CD8-positive, alpha-beta memory T cell (primary cell): ENCODE data around the gene GRB14. TPM values are rescaled to one million over a fixed set of nuclear protein-coding genes. Genes with fewer than 3 reads are reported as not detected.
A peak's percentile ranks its signal among the peaks of the same experiment; 100 is the strongest.
"Not testable (repeated sequence)": the region's sequence is repeated elsewhere in the genome, so short reads cannot be mapped to it uniquely, and the experiment has no call there.

Experiments used
- CTCF ChIA-PET: fragments of 350-600 bp; sonication (Branson Sonifier 250); formaldehyde crosslinking; loops from one replicate; lab custom pipeline; 2021; ENCODE audit warnings: antibody characterized with exemption; lab: Charles Lee
- POLR2A ChIA-PET: fragments of 350-600 bp; sonication (Branson Sonifier 250); formaldehyde crosslinking; loops from one replicate; lab custom pipeline; 2021; ENCODE audit warnings: antibody characterized with exemption; lab: Charles Lee
- DNase-seq, 5 donors: peaks; one replicate each; pipeline versions ENCODE4 v3.0.0 to v3.0.0-alpha.2; 2020 to 2022; ENCODE audit warnings: mixed read lengths in 1 of 5
- H3K27ac ChIP-seq: one replicate; pipeline ENCODE4 v1.7.0; 2013; ENCODE audit warnings: low read depth, mild to moderate bottlenecking, low read length, moderate library complexity
- H3K27me3 ChIP-seq: 2 replicates; pipeline ENCODE4 v1.7.0; 2013; ENCODE audit warnings: low read length, mild to moderate bottlenecking; ENCODE audit not compliant: insufficient read depth, poor library complexity, severe bottlenecking
- H3K36me3 ChIP-seq: 2 replicates; pipeline ENCODE4 v1.7.0; 2013; ENCODE audit warnings: mild to moderate bottlenecking, low read length, moderate library complexity; ENCODE audit not compliant: insufficient read depth
- H3K4me1 ChIP-seq: 2 replicates; pipeline ENCODE4 v1.7.0; 2013; ENCODE audit warnings: mild to moderate bottlenecking, low read length, moderate library complexity; ENCODE audit not compliant: insufficient read depth
- H3K4me3 ChIP-seq: 2 replicates; pipeline ENCODE4 v1.7.0; 2013; ENCODE audit warnings: mild to moderate bottlenecking, low read length
- H3K9me3 ChIP-seq: 2 replicates; pipeline ENCODE4 v1.7.0; 2013; ENCODE audit warnings: mild to moderate bottlenecking, low read length
- H3K27ac Mint-ChIP-seq, 8 donors: one replicate each; pipeline ENCODE4 v1.8.0; 2020 to 2021; ENCODE audit warnings: mixed read lengths in 8 of 8, mild to moderate bottlenecking in 6 of 8, inconsistent platforms in 3 of 8, moderate library complexity in 3 of 8
- H3K27me3 Mint-ChIP-seq, 2 donors: one replicate each; pipeline ENCODE4 v1.8.0; 2020 to 2021; ENCODE audit warnings: mixed read lengths in 2 of 2, mild to moderate bottlenecking in 1 of 2, moderate library complexity in 1 of 2
- H3K36me3 Mint-ChIP-seq, 3 donors: one replicate each; pipeline ENCODE4 v1.8.0; 2020 to 2021; ENCODE audit warnings: mixed read lengths in 3 of 3, inconsistent platforms in 1 of 3, mild to moderate bottlenecking in 1 of 3
- H3K4me1 Mint-ChIP-seq, 3 donors: one replicate each; pipeline ENCODE4 v1.8.0; 2020 to 2021; ENCODE audit warnings: mixed read lengths in 3 of 3, inconsistent platforms in 1 of 3, mild to moderate bottlenecking in 1 of 3
- H3K4me3 Mint-ChIP-seq, 7 donors: one replicate each; pipeline ENCODE4 v1.8.0; 2020 to 2021; ENCODE audit warnings: mixed read lengths in 7 of 7, mild to moderate bottlenecking in 6 of 7, moderate library complexity in 4 of 7, inconsistent platforms in 2 of 7
- H3K9me3 Mint-ChIP-seq, 5 donors: one replicate each; pipeline ENCODE4 v1.8.0; 2020 to 2022; ENCODE audit warnings: mixed read lengths in 5 of 5, mild to moderate bottlenecking in 3 of 5, moderate library complexity in 2 of 5, inconsistent platforms in 1 of 5
- polyA plus RNA-seq: library from polyadenylated mRNA; unstranded; fragments of 300-500 nt; fragmentation: Illumina TruSeq; gene quantifications from one replicate; pipeline ENCODE4 v1.2.3, GENCODE V29; 2021
- total RNA-seq, 2 experiments: library from RNA; stranded (reverse); gene quantifications; one replicate each; pipeline ENCODE4 v1.2.3, GENCODE V29; 2021

The GRB14 gene
- total and polyA plus RNA-seq, 3 experiments from 2014 or later, result not detected

DNA sequence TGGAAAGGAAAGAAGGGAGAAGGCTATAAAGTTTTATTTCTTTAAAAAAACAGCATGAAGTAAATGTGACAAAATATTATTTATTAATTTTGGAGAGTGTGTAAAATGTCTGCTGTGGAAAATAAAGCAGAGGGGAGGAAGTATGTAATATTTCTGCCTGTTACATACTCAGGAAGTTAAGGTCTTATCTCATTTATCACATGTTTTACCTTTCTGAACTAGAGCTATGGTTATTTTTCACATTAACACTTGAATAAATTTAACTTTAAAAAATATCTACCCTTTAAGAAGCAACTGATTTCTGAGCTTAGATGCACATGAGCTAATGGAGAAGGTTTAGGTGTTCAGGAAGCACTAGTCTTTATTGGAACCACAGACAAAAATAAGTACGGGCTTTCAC is 148.3 kb downstream of the GRB14 start:
- DNase-seq, result no peak
- no peaks in the 10 kb centered on the region for H3K4me1 ChIP-seq
- ChIA-PET POLR2A (no interaction called here), CTCF (no interaction called here)
- no peaks in the 10 kb centered on the region for H3K27me3 ChIP-seq
- Mint-ChIP-seq H3K9me3 (peaks cover 2 to 14% (median 5%) of the 10 kb centered on the region in 5 donors), H3K36me3 (no peaks in the 10 kb centered on the region), H3K27ac (no peak overlapping the region), H3K4me1 (no peaks in the 10 kb centered on the region), H3K4me3 (no peak overlapping the region), H3K27me3 (no peaks in the 10 kb centered on the region)
- H3K27ac ChIP-seq, result no peak overlapping the region
- H3K4me3 ChIP-seq, result no peak overlapping the region
- no peaks in the 10 kb centered on the region for H3K9me3 ChIP-seq
- no peaks in the 10 kb centered on the region for H3K36me3 ChIP-seq

GRCh38 chr2:164465047-164465446 is 156.2 kb downstream of the GRB14 start:
- H3K4me1 ChIP-seq, H3K4me3 ChIP-seq, CTCF ChIA-PET, H3K27me3 Mint-ChIP-seq, H3K36me3 ChIP-seq, H3K27ac Mint-ChIP-seq, H3K4me3 Mint-ChIP-seq, H3K27me3 ChIP-seq, DNase-seq, H3K4me1 Mint-ChIP-seq, H3K9me3 ChIP-seq, H3K27ac ChIP-seq, H3K9me3 Mint-ChIP-seq, H3K36me3 Mint-ChIP-seq, POLR2A ChIA-PET: not testable (repeated sequence)

GRCh38 chr2:164464376-164464775 is 156.9 kb downstream of the GRB14 start:
- Histone ChIP-seq H3K4me3 (no peak overlapping the region), H3K36me3 (no peaks in the 10 kb centered on the region), H3K27ac (no peak overlapping the region), H3K27me3 (no peaks in the 10 kb centered on the region), H3K4me1 (no peaks in the 10 kb centered on the region), H3K9me3 (no peaks in the 10 kb centered on the region)
- Mint-ChIP-seq H3K27me3 (peaks cover 0 to 2% of the 10 kb centered on the region in 2 donors), H3K36me3 (no peaks in the 10 kb centered on the region), H3K4me1 (no peaks in the 10 kb centered on the region), H3K27ac (no peak overlapping the region), H3K9me3 (peaks cover 2 to 8% (median 4%) of the 10 kb centered on the region in 5 donors), H3K4me3 (no peak overlapping the region)
- ChIA-PET POLR2A (no interaction called here), CTCF (no interaction called here)
- no peak for DNase-seq

- Histone ChIP-seq H3K36me3 (no peaks in the 10 kb centered on the region), H3K9me3 (no peaks in the 10 kb centered on the region), H3K27me3 (no peaks in the 10 kb centered on the region), H3K4me3 (no peak overlapping the region), H3K4me1 (no peaks in the 10 kb centered on the region), H3K27ac (no peak overlapping the region)
- Mint-ChIP-seq H3K4me3 (no peak overlapping the region), H3K27me3 (peaks cover 0 to 2% of the 10 kb centered on the region in 2 donors), H3K27ac (no peak overlapping the region), H3K4me1 (no peaks in the 10 kb centered on the region), H3K9me3 (peaks cover 0 to 18% (median 8%) of the 10 kb centered on the region in 5 donors), H3K36me3 (no peaks in the 10 kb centered on the region)
- DNase-seq, result no peak
- CTCF ChIA-PET, result no interaction called here
- POLR2A ChIA-PET, result no interaction called here
These were observed 162.5 kb downstream of the GRB14 start for GRCh38 chr2:164458792-164459191.

- Mint-ChIP-seq H3K36me3 (no peaks in the 10 kb centered on the region), H3K9me3 (peaks cover 0 to 23% (median 8%) of the 10 kb centered on the region in 5 donors), H3K27ac (no peak overlapping the region), H3K4me1 (no peaks in the 10 kb centered on the region), H3K27me3 (peaks cover 0 to 1% of the 10 kb centered on the region in 2 donors), H3K4me3 (no peak overlapping the region)
- DNase-seq, result no peak
- H3K36me3 ChIP-seq, result no peaks in the 10 kb centered on the region
- H3K4me3 ChIP-seq, result no peak overlapping the region
- H3K9me3 ChIP-seq, result no peaks in the 10 kb centered on the region
- no peaks in the 10 kb centered on the region for H3K27me3 ChIP-seq
- POLR2A ChIA-PET, result no interaction called here
- no peaks in the 10 kb centered on the region for H3K4me1 ChIP-seq
- CTCF ChIA-PET, result no interaction called here
- H3K27ac ChIP-seq, result no peak overlapping the region
These were observed 164.0 kb downstream of the GRB14 start for GRCh38 chr2:164457271-164457670.

DNA sequence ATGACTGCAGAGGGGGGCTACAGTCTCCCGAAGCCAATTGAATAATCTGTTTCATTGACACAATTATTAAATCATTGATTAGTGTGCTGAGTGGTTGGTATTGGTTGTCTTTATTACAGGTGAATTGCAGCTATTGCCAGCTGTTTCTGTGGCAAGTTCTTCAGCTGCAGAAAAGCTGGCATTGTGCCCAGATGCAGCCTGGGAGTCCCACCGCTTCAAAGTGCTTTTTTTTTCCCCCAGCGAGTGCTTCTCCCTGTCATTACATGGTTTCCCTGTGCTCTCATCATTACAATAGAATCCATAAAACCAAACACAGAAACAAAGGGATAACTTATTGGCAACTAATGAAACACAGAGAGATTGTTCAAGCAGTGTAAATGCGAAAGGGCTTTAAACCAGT is 164.7 kb downstream of the GRB14 start:
- POLR2A ChIA-PET, result no interaction called here

GRCh38 chr2:164453656-164454305 is 167.5 kb downstream of the GRB14 start:
- Histone ChIP-seq H3K27ac (no peak overlapping the region), H3K9me3 (no peaks in the 10 kb centered on the region), H3K27me3 (no peaks in the 10 kb centered on the region), H3K4me1 (no peaks in the 10 kb centered on the region), H3K36me3 (no peaks in the 10 kb centered on the region), H3K4me3 (no peak overlapping the region)
- H3K27me3 Mint-ChIP-seq, result no peaks in the 10 kb centered on the region
- H3K27ac Mint-ChIP-seq, result no peak overlapping the region
- H3K4me3 Mint-ChIP-seq, result no peak overlapping the region
- no peak for DNase-seq
- H3K4me1 Mint-ChIP-seq, result no peaks in the 10 kb centered on the region
- peaks cover 0 to 29% (median 2%) of the 10 kb centered on the region in 5 donors for H3K9me3 Mint-ChIP-seq
- ChIA-PET CTCF (no interaction called here), POLR2A (no interaction called here)
- H3K36me3 Mint-ChIP-seq, result no peaks in the 10 kb centered on the region

More for the DNA sequence above, 164.7 kb downstream of the GRB14 start:
- Mint-ChIP-seq H3K4me3 (no peak overlapping the region), H3K27me3 (no peaks in the 10 kb centered on the region), H3K4me1 (no peaks in the 10 kb centered on the region), H3K36me3 (no peaks in the 10 kb centered on the region), H3K9me3 (peaks cover 0 to 28% (median 7%) of the 10 kb centered on the region in 5 donors), H3K27ac (peak overlapping the region in 1 of 8 donors; percentile 43)
- Histone ChIP-seq H3K27ac (no peak overlapping the region), H3K4me1 (no peaks in the 10 kb centered on the region), H3K4me3 (no peak overlapping the region), H3K27me3 (no peaks in the 10 kb centered on the region), H3K36me3 (no peaks in the 10 kb centered on the region), H3K9me3 (no peaks in the 10 kb centered on the region)
- DNase-seq, result no peak
- CTCF ChIA-PET, result no interaction called here

- Histone ChIP-seq H3K9me3 (no peaks in the 10 kb centered on the region), H3K36me3 (no peaks in the 10 kb centered on the region), H3K4me1 (no peaks in the 10 kb centered on the region), H3K27me3 (no peaks in the 10 kb centered on the region), H3K4me3 (no peak overlapping the region), H3K27ac (no peak overlapping the region)
- no peaks in the 10 kb centered on the region for H3K27me3 Mint-ChIP-seq
- H3K36me3 Mint-ChIP-seq, result no peaks in the 10 kb centered on the region
- peaks cover 0 to 24% (median 6%) of the 10 kb centered on the region in 5 donors for H3K9me3 Mint-ChIP-seq
- POLR2A ChIA-PET, result no interaction called here
- DNase-seq, result no peak
- no peak overlapping the region for H3K27ac Mint-ChIP-seq
- H3K4me1 Mint-ChIP-seq, result no peaks in the 10 kb centered on the region
- H3K4me3 Mint-ChIP-seq, result no peak overlapping the region
- CTCF ChIA-PET, result no interaction called here
These were observed 171.0 kb downstream of the GRB14 start for GRCh38 chr2:164450278-164450677.
